Measurements from ENCODE around the gene RSAD2.
A peak's percentile ranks its signal among the peaks of the same experiment; 100 is the strongest.

Gene RSAD2

DNA sequence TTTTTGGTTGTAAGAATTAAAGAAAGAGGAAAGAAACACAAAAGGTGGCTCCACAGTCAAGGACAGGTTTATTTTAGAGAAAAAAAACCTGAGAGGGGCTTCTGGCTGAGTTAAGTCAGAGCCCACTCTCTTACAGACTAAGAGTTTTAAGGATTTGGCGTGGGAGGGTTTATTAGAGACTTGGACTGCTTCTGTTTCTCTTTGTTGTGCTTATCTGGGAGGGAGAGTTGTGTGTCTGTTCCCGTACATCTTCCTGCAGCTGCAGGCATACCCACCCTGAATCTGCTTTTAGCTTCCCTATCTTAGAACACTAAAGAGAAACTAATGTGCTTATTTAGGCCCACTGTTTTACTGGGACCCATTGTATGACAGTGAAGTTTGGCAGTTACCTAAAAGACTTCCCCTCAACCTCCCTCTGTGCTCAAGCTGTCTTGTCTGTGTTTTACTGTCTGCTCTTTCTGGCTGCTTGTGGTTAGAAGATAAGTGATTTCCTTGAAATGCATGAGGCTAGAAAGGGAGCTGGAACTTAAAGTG is 2.7 kb downstream of the RSAD2 start:
- Histone ChIP-seq H3K4me3 (ENCODE audit: low read depth, low read length) (no peak overlapping the region), H3K27ac (ENCODE audit: extremely low read depth, low read depth, low read length) (no peak overlapping the region), H3K36me3 (ENCODE audit: control insufficient read depth in 2 of 2, insufficient read depth in 1 of 2, low read length in 2 of 2) (no peaks in the 10 kb centered on the region), H3K4me1 (ENCODE audit: control insufficient read depth, insufficient read depth, low read length) (no peaks in the 10 kb centered on the region), H3K9me3 (ENCODE audit: control insufficient read depth, insufficient read depth, low read depth, low read length) (no peaks in the 10 kb centered on the region)
- TF ChIP-seq SETDB1 (IDR thresholded peaks at IDR 0.05; ENCODE audit: insufficient read length, low read length), result peak; percentile 92
- TF ChIP-seq ZNF416 (tag by site-specific recombination; IDR thresholded peaks at IDR 0.05), result no peak
- TF ChIP-seq, protein P1, sequence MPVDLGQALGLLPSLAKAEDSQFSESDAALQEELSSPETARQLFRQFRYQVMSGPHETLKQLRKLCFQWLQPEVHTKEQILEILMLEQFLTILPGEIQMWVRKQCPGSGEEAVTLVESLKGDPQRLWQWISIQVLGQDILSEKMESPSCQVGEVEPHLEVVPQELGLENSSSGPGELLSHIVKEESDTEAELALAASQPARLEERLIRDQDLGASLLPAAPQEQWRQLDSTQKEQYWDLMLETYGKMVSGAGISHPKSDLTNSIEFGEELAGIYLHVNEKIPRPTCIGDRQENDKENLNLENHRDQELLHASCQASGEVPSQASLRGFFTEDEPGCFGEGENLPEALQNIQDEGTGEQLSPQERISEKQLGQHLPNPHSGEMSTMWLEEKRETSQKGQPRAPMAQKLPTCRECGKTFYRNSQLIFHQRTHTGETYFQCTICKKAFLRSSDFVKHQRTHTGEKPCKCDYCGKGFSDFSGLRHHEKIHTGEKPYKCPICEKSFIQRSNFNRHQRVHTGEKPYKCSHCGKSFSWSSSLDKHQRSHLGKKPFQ (tag by site-specific recombination; IDR thresholded peaks at IDR 0.05), result no peak
- TF ChIP-seq, protein P2, sequence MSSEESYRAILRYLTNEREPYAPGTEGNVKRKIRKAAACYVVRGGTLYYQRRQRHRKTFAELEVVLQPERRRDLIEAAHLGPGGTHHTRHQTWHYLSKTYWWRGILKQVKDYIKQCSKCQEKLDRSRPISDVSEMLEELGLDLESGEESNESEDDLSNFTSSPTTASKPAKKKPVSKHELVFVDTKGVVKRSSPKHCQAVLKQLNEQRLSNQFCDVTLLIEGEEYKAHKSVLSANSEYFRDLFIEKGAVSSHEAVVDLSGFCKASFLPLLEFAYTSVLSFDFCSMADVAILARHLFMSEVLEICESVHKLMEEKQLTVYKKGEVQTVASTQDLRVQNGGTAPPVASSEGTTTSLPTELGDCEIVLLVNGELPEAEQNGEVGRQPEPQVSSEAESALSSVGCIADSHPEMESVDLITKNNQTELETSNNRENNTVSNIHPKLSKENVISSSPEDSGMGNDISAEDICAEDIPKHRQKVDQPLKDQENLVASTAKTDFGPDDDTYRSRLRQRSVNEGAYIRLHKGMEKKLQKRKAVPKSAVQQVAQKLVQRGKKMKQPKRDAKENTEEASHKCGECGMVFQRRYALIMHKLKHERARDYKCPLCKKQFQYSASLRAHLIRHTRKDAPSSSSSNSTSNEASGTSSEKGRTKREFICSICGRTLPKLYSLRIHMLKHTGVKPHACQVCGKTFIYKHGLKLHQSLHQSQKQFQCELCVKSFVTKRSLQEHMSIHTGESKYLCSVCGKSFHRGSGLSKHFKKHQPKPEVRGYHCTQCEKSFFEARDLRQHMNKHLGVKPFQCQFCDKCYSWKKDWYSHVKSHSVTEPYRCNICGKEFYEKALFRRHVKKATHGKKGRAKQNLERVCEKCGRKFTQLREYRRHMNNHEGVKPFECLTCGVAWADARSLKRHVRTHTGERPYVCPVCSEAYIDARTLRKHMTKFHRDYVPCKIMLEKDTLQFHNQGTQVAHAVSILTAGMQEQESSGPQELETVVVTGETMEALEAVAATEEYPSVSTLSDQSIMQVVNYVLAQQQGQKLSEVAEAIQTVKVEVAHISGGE (tag by site-specific recombination; conservative IDR thresholded peaks at IDR 0.05; ENCODE audit: low read depth), result no peak
- TF ChIP-seq, protein P3, sequence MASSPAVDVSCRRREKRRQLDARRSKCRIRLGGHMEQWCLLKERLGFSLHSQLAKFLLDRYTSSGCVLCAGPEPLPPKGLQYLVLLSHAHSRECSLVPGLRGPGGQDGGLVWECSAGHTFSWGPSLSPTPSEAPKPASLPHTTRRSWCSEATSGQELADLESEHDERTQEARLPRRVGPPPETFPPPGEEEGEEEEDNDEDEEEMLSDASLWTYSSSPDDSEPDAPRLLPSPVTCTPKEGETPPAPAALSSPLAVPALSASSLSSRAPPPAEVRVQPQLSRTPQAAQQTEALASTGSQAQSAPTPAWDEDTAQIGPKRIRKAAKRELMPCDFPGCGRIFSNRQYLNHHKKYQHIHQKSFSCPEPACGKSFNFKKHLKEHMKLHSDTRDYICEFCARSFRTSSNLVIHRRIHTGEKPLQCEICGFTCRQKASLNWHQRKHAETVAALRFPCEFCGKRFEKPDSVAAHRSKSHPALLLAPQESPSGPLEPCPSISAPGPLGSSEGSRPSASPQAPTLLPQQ (tag by site-specific recombination; IDR thresholded peaks at IDR 0.05), result no peak
- CTCF ChIA-PET, result interaction anchor here (0.6 kb wide), 1 partner anchor 217 kb away, joined by 4 read pairs; no protein-coding TSS in a partner anchor
- POLR2A ChIA-PET, result no interaction called here

DNA sequence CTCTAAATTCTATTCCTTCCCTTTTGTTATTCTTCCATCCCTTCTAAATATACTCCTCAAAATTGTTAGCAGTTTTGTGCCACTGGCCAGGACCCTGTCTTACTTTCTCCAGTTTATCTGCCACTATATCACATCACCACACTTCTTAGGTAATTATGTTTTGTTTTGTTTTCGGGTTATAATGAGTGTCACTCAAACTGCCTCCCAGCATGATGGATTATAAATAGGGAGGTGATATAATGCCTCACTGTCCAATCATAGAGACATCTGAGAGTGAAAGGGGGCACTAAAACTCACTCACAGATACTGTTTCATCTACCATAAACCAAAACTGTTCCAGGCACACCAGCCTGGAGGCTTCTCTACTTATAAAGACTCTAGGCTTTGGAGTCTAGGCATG is 3.5 kb downstream of the RSAD2 start:
- POLR2A ChIA-PET, result no interaction called here

DNA sequence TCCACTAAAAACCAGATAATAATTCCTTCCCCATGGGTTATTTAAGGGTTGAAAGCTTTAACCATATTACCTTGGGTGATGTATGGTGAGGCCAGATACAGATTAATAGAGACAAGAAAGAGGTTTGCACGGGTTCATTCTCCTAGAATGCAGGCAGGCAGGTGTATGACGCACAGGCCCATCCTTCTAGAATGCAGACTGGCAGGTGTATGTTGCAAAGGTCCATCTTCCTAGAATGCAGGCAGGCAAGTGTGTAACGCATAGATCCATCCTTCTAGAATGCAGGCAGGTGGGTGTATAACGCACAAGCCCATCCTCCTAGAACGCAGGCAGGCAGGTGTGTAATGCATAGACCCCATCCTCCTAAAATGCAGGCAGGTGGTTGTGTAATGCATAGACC is 3.9 kb downstream of the RSAD2 start:
- Histone ChIP-seq H3K4me1 (ENCODE audit: control insufficient read depth, insufficient read depth, low read length) (no peaks in the 10 kb centered on the region), H3K9me3 (ENCODE audit: control insufficient read depth, insufficient read depth, low read depth, low read length) (no peaks in the 10 kb centered on the region), H3K4me3 (ENCODE audit: low read depth, low read length) (no peak overlapping the region), H3K36me3 (ENCODE audit: control insufficient read depth in 2 of 2, insufficient read depth in 1 of 2, low read length in 2 of 2) (no peaks in the 10 kb centered on the region), H3K27ac (ENCODE audit: extremely low read depth, low read depth, low read length) (no peak overlapping the region)
- ChIA-PET POLR2A (no interaction called here), CTCF (no interaction called here)
- TF ChIP-seq ZNF223 (tag by site-specific recombination; IDR thresholded peaks at IDR 0.05) (no peak), ZNF624 (tag by site-specific recombination; IDR thresholded peaks at IDR 0.05) (no peak), ZNF660 (tag by site-specific recombination; IDR thresholded peaks at IDR 0.05) (no peak), BCL11A (tag by site-specific recombination; IDR thresholded peaks at IDR 0.05; ENCODE audit: low read depth) (no peak), ZXDB (tag by site-specific recombination; IDR thresholded peaks at IDR 0.05) (no peak)

More for the DNA sequence above, 3.5 kb downstream of the RSAD2 start:
- no peak overlapping the region for H3K4me3 ChIP-seq (ENCODE audit: low read depth, low read length)
- H3K4me1 ChIP-seq (ENCODE audit: control insufficient read depth, insufficient read depth, low read length), result no peaks in the 10 kb centered on the region
- H3K27ac ChIP-seq (ENCODE audit: extremely low read depth, low read depth, low read length), result no peak overlapping the region
- TF ChIP-seq WT1 (tag by site-specific recombination; IDR thresholded peaks at IDR 0.05) (peak; percentile 92), ZNF404 (tag by site-specific recombination; IDR thresholded peaks at IDR 0.05) (no peak)
- H3K36me3 ChIP-seq (ENCODE audit: control insufficient read depth in 2 of 2, insufficient read depth in 1 of 2, low read length in 2 of 2), result no peaks in the 10 kb centered on the region
- H3K9me3 ChIP-seq (ENCODE audit: control insufficient read depth, insufficient read depth, low read depth, low read length), result no peaks in the 10 kb centered on the region
- CTCF ChIA-PET, result no interaction called here
